ENCODE data around the gene ACTR1B.
"Not testable (repeated sequence)": the region's sequence is repeated elsewhere in the genome, so short reads cannot be mapped to it uniquely, and the experiment has no call there.

ACTR1B gene

GRCh38 chr2:97663962-97664635 lies at the start of gene ACTR1B:
Gene ACTR1B, minus strand, starts transcription at chr2:97664044. Its CDS starts 154 bp downstream, at chr2:97663890.
- DNase-seq: peak; percentile 98 to 99

- DNase-seq: peak in 1 of 2 donors; percentile 35
Measured at GRCh38 chr2:97712693-97713295, 49.0 kb upstream of the ACTR1B start.

- not testable (repeated sequence) for DNase-seq
Measured at GRCh38 chr2:97712175-97712574, 48.3 kb upstream of the ACTR1B start.

- no peak for DNase-seq
Measured at GRCh38 chr2:97711394-97711711, 47.5 kb upstream of the ACTR1B start.

GRCh38 chr2:97708608-97709007 lies 44.8 kb upstream of the ACTR1B start:
- no peak for DNase-seq

GRCh38 chr2:97708048-97708380 lies 44.2 kb upstream of the ACTR1B start:
- DNase-seq: no peak

- DNase-seq: no peak
Measured at GRCh38 chr2:97707362-97708047, 43.7 kb upstream of the ACTR1B start.

GRCh38 chr2:97706708-97707345 lies 43.0 kb upstream of the ACTR1B start:
- no peak for DNase-seq

- DNase-seq: no peak
Measured at GRCh38 chr2:97706112-97706511, 42.3 kb upstream of the ACTR1B start.

GRCh38 chr2:97704989-97705388 lies 41.1 kb upstream of the ACTR1B start:
- no peak for DNase-seq

GRCh38 chr2:97703741-97704140 lies 39.9 kb upstream of the ACTR1B start:
- no peak for DNase-seq

GRCh38 chr2:97702731-97703470 lies 39.1 kb upstream of the ACTR1B start:
- no peak for DNase-seq

- DNase-seq: no peak
Measured at GRCh38 chr2:97701851-97702465, 38.1 kb upstream of the ACTR1B start.

- no peak for DNase-seq
Measured at GRCh38 chr2:97701186-97701585, 37.3 kb upstream of the ACTR1B start.

GRCh38 chr2:97699765-97700444 lies 36.1 kb upstream of the ACTR1B start:
- peak; percentile 53 to 75 for DNase-seq

- DNase-seq: no peak
Measured at GRCh38 chr2:97698530-97698929, 34.7 kb upstream of the ACTR1B start.

GRCh38 chr2:97697252-97698235 lies 33.7 kb upstream of the ACTR1B start:
- peak; percentile 87 to 92 for DNase-seq

- DNase-seq: no peak
Measured at GRCh38 chr2:97695744-97696143, 31.9 kb upstream of the ACTR1B start.

- no peak for DNase-seq
Measured at GRCh38 chr2:97693476-97693875, 29.6 kb upstream of the ACTR1B start.

GRCh38 chr2:97691166-97691565 lies 27.3 kb upstream of the ACTR1B start:
- no peak for DNase-seq
